SK-N-SH (cell line): ENCODE measurements around the gene TRAF1.

ENCODE experiments used
- CTCF ChIP-seq: fragments of 200-600 bp; sonication (generic); IDR thresholded peaks from 2 replicates; pipeline ENCODE4 v1.6.1; 2017; ENCODE audit warnings: antibody characterized with exemption, mild to moderate bottlenecking, moderate library complexity
- SMC3 ChIP-seq: IDR thresholded peaks from 2 replicates; pipeline ENCODE4 v1.6.1; 2012; ENCODE audit warnings: low read depth, low read length, improper control_type of control experiment
- USF2 ChIP-seq: fragments of 150-350 bp; IDR thresholded peaks from 2 replicates; pipeline ENCODE4 v1.6.1; 2017; ENCODE audit warnings: antibody characterized with exemption, low read length, low read depth, borderline replicate concordance

- no peak for TF ChIP-seq CTCF
- no peak for TF ChIP-seq USF2
- TF ChIP-seq SMC3 = no peak
Measured at GRCh38 chr9:120872791-120873502, 53.6 kb downstream of the TRAF1 start.
